H1 (cell line): ENCODE results near the gene CENPW. TPM values are rescaled to one million over a fixed set of nuclear protein-coding genes. Genes with fewer than 3 reads are reported as not detected.

Experiments
- NRF1 ChIP-seq: IDR thresholded peaks from 2 replicates; pipeline ENCODE4 v1.6.1; 2011; ENCODE audit warnings: mild to moderate bottlenecking, low read depth, low read length, improper control_type of control experiment
- polyA plus RNA-seq, 7 experiments: library from polyadenylated mRNA; depleted of rRNA in 3 of 7; stranded (reverse) in 5 of 7; unstranded in 2 of 7; fragments of >200 nt in 5 of 7; fragments of 200-250 nt in 2 of 7; gene quantifications; 1 replicate in 5 of 7; 2 replicates in 1 of 7; 4 replicates in 1 of 7; pipeline versions ENCODE4 v1.2.1 to v1.2.3, GENCODE V29; 2011 to 2013; ENCODE audit warnings: missing spikeins in 2 of 7, mixed read lengths in 2 of 7
- total RNA-seq: library from RNA; stranded (reverse); fragmentation: NEBNext Ultra II Directional; extraction: Animal tissue kit (Norgen Biotek cat#: 25700); gene quantifications from 2 replicates; pipeline ENCODE4 v1.2.1, GENCODE V29; 2021

Gene CENPW
- total and polyA plus RNA-seq, 2 of the 8 experiments (the other 6 are each of a cell fraction or from before 2014, with no cell fraction given), result 22.0 to 91.1 TPM

- TF ChIP-seq NRF1, result no peak
These were observed 22.0 kb downstream of the CENPW start (continued) for GRCh38 chr6:126361832-126362440.
